LNCAP (cell line): Measurements from ENCODE around the gene TJP1.

Source experiments
- CTCF ChIP-seq: fragments of 450-650 bp; IDR thresholded peaks from 2 replicates; pipeline ENCODE4 v1.5.1; 2017; ENCODE audit warnings: mild to moderate bottlenecking

The TJP1 gene

GRCh38 chr15:29820394-29821154 lies 1.7 kb downstream of the TJP1 start:
- TF ChIP-seq CTCF = no peak

- no peak for TF ChIP-seq CTCF
These were observed 2.3 kb downstream of the TJP1 start for GRCh38 chr15:29819979-29820378.

- TF ChIP-seq CTCF = no peak
These were observed 4.1 kb downstream of the TJP1 start for GRCh38 chr15:29818141-29818540.

- no peak; the same call in 1 of the 2 replicates for TF ChIP-seq CTCF
These were observed 7.1 kb downstream of the TJP1 start for GRCh38 chr15:29815000-29815710.

- TF ChIP-seq CTCF = no peak
These were observed 9.3 kb downstream of the TJP1 start for GRCh38 chr15:29813009-29813408.

GRCh38 chr15:29812384-29812694 lies 9.9 kb downstream of the TJP1 start:
- no peak for TF ChIP-seq CTCF

- TF ChIP-seq CTCF = no peak
These were observed 10.4 kb downstream of the TJP1 start for GRCh38 chr15:29811691-29812383.
